ENCODE results near the gene MRTFB. TPM values are rescaled to one million over a fixed set of nuclear protein-coding genes. Genes with fewer than 3 reads are reported as not detected.

MRTFB gene
- total RNA-seq, 1 experiment from 2014 or later: 90.5 TPM

GRCh38 chr16:14240964-14241363 is 169.8 kb downstream of the MRTFB start:
- TF ChIP-seq, protein P1, sequence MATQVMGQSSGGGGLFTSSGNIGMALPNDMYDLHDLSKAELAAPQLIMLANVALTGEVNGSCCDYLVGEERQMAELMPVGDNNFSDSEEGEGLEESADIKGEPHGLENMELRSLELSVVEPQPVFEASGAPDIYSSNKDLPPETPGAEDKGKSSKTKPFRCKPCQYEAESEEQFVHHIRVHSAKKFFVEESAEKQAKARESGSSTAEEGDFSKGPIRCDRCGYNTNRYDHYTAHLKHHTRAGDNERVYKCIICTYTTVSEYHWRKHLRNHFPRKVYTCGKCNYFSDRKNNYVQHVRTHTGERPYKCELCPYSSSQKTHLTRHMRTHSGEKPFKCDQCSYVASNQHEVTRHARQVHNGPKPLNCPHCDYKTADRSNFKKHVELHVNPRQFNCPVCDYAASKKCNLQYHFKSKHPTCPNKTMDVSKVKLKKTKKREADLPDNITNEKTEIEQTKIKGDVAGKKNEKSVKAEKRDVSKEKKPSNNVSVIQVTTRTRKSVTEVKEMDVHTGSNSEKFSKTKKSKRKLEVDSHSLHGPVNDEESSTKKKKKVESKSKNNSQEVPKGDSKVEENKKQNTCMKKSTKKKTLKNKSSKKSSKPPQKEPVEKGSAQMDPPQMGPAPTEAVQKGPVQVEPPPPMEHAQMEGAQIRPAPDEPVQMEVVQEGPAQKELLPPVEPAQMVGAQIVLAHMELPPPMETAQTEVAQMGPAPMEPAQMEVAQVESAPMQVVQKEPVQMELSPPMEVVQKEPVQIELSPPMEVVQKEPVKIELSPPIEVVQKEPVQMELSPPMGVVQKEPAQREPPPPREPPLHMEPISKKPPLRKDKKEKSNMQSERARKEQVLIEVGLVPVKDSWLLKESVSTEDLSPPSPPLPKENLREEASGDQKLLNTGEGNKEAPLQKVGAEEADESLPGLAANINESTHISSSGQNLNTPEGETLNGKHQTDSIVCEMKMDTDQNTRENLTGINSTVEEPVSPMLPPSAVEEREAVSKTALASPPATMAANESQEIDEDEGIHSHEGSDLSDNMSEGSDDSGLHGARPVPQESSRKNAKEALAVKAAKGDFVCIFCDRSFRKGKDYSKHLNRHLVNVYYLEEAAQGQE (IDR thresholded peaks at IDR 0.05; ENCODE audit: insufficient read depth in 1 of 2, low read depth in 2 of 2, low read length in 1 of 2): no peak
- TF ChIP-seq POLR2AphosphoS5 (IDR thresholded peaks at IDR 0.05; ENCODE audit: low read depth, low read length): no peak
- TF ChIP-seq, protein P2, sequence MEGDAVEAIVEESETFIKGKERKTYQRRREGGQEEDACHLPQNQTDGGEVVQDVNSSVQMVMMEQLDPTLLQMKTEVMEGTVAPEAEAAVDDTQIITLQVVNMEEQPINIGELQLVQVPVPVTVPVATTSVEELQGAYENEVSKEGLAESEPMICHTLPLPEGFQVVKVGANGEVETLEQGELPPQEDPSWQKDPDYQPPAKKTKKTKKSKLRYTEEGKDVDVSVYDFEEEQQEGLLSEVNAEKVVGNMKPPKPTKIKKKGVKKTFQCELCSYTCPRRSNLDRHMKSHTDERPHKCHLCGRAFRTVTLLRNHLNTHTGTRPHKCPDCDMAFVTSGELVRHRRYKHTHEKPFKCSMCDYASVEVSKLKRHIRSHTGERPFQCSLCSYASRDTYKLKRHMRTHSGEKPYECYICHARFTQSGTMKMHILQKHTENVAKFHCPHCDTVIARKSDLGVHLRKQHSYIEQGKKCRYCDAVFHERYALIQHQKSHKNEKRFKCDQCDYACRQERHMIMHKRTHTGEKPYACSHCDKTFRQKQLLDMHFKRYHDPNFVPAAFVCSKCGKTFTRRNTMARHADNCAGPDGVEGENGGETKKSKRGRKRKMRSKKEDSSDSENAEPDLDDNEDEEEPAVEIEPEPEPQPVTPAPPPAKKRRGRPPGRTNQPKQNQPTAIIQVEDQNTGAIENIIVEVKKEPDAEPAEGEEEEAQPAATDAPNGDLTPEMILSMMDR (IDR thresholded peaks at IDR 0.05): no peak
- TF ChIP-seq SIN3A (IDR thresholded peaks at IDR 0.05; ENCODE audit: borderline replicate concordance, insufficient read depth, low read depth, low read length): no peak
- no peak for TF ChIP-seq TCF7L2 (IDR thresholded peaks at IDR 0.05; ENCODE audit: low read depth, low read length)
- in situ Hi-C loops (cut with HindIII; ENCODE audit: low pct_unique_long_range_greater_than_20kb, low sequenced_read_pairs) (loop anchor here (25.0 kb wide), 1 partner anchor 304 kb away; no protein-coding TSS in a partner anchor), intact Hi-C loops (cut with micrococcal nuclease; ENCODE audit: unreplicated experiment) (loop anchor here (10.0 kb wide), 2 partner anchors 284 to 316 kb away; partner anchors contain the start of gene ERCC4)
- Histone ChIP-seq H3K27me3 (ENCODE audit: control insufficient read depth, insufficient read depth, low read length) (no peaks in the 10 kb centered on the region), H3K9me3 (ENCODE audit: control insufficient read depth, insufficient read depth, low read depth, low read length) (no peaks in the 10 kb centered on the region), H3K4me3 (ENCODE audit: low read depth in 2 of 2, low read length in 2 of 2) (no peak overlapping the region), H3K4me1 (ENCODE audit: control insufficient read depth, insufficient read depth, low read length) (no peaks in the 10 kb centered on the region), H3K27ac (ENCODE audit: low read length) (no peak overlapping the region), H3K36me3 (ENCODE audit: control insufficient read depth, insufficient read depth, low read length) (peaks cover 8% of the 10 kb centered on the region)
- ATAC-seq (no peak), DNase-seq (ENCODE audit: low read depth, low spot score) (no peak)
- no TSS peak for BruUV-seq (replicated peaks)
- ChIA-PET POLR2A (no interaction called here), CTCF (interaction anchor here (0.5 kb wide), 1 partner anchor 382 kb away, joined by 3 read pairs; no protein-coding TSS in a partner anchor)

- ChIA-PET POLR2A (interaction anchor here (0.6 to 0.7 kb wide), 2 partner anchors 287 to 1907 kb away, joined by 4 to 14 read pairs; no protein-coding TSS in a partner anchor), CTCF (interaction anchor here (0.5 kb wide), 1 partner anchor 381 kb away, joined by 3 read pairs; no protein-coding TSS in a partner anchor)
- no peak overlapping the region for H3K27ac ChIP-seq (ENCODE audit: low read length)
- TF ChIP-seq, protein P1 (IDR thresholded peaks at IDR 0.05; ENCODE audit: insufficient read depth in 1 of 2, low read depth in 2 of 2, low read length in 1 of 2): no peak
- TF ChIP-seq, protein P2 (IDR thresholded peaks at IDR 0.05): no peak
- no peak for TF ChIP-seq POLR2AphosphoS5 (IDR thresholded peaks at IDR 0.05; ENCODE audit: low read depth, low read length)
- no peak for TF ChIP-seq TCF7L2 (IDR thresholded peaks at IDR 0.05; ENCODE audit: low read depth, low read length)
- TF ChIP-seq SIN3A (IDR thresholded peaks at IDR 0.05; ENCODE audit: borderline replicate concordance, insufficient read depth, low read depth, low read length): no peak
- H3K27me3 ChIP-seq (ENCODE audit: control insufficient read depth, insufficient read depth, low read length): no peaks in the 10 kb centered on the region
- no peaks in the 10 kb centered on the region for H3K9me3 ChIP-seq (ENCODE audit: control insufficient read depth, insufficient read depth, low read depth, low read length)
- H3K4me3 ChIP-seq (ENCODE audit: low read depth in 2 of 2, low read length in 2 of 2): no peak overlapping the region
- intact Hi-C loops (cut with micrococcal nuclease; ENCODE audit: unreplicated experiment) (loop anchor here (10.0 kb wide), 2 partner anchors 283 to 317 kb away; partner anchors contain the start of gene ERCC4), in situ Hi-C loops (cut with HindIII; ENCODE audit: low pct_unique_long_range_greater_than_20kb, low sequenced_read_pairs) (loop anchor here (25.0 kb wide), 1 partner anchor 304 kb away; no protein-coding TSS in a partner anchor)
- peaks cover 14% of the 10 kb centered on the region for H3K36me3 ChIP-seq (ENCODE audit: control insufficient read depth, insufficient read depth, low read length)
- ATAC-seq (no peak), DNase-seq (ENCODE audit: low read depth, low spot score) (no peak)
- BruUV-seq (replicated peaks): no TSS peak
- no peaks in the 10 kb centered on the region for H3K4me1 ChIP-seq (ENCODE audit: control insufficient read depth, insufficient read depth, low read length)
Observed at GRCh38 chr16:14241631-14242030, 170.5 kb downstream of the MRTFB start.
